Measurements from ENCODE around the gene MACROD2. TPM values are rescaled to one million over a fixed set of nuclear protein-coding genes. Genes with fewer than 3 reads are reported as not detected.
"Not testable (repeated sequence)": the region's sequence is repeated elsewhere in the genome, so short reads cannot be mapped to it uniquely, and the experiment has no call there.

The MACROD2 gene
- total RNA-seq, 2 donors from 2014 or later = not detected

- H3K27me3 Mint-ChIP-seq = no peaks in the 10 kb centered on the region
- peaks cover 22% of the 10 kb centered on the region for H3K9me3 Mint-ChIP-seq
- no peak for ATAC-seq (replicated peaks)
- H3K27ac Mint-ChIP-seq = no peak overlapping the region
- H3K4me3 Mint-ChIP-seq = no peak overlapping the region
- H3K36me3 Mint-ChIP-seq (ENCODE audit: low read depth) = no peaks in the 10 kb centered on the region
- H3K4me1 Mint-ChIP-seq = no peaks in the 10 kb centered on the region
Observed at GRCh38 chr20:15100506-15101160, 1105.3 kb downstream of the MACROD2 start.

DNA sequence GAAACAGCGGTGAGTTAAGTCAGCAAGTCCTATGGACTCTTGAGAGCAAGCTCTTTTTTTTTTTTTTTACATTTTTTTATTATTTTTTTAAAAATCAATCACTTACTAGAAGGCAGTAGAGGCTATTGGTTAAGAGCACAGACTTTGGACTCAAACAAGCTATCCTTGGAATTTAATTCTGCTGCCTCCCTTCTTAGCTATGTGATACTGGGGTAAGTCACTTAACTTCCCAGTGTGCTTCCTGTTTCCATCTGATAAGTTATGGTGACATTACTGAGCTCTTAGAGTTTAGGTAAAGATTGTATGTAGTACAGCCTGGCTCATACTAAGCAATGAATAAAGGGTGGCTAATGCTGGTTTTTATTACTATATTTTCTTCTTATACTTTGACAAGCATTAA lies 1112.6 kb downstream of the MACROD2 start:
- no peaks in the 10 kb centered on the region for H3K4me1 Mint-ChIP-seq
- ATAC-seq (replicated peaks) = no peak
- no peaks in the 10 kb centered on the region for H3K27me3 Mint-ChIP-seq
- H3K9me3 Mint-ChIP-seq = peaks cover 16% of the 10 kb centered on the region
- H3K4me3 Mint-ChIP-seq = no peak overlapping the region
- no peak overlapping the region for H3K27ac Mint-ChIP-seq
- H3K36me3 Mint-ChIP-seq (ENCODE audit: low read depth) = no peaks in the 10 kb centered on the region

- no peaks in the 10 kb centered on the region for H3K36me3 Mint-ChIP-seq (ENCODE audit: low read depth)
- no peak overlapping the region for H3K27ac Mint-ChIP-seq
- no peaks in the 10 kb centered on the region for H3K27me3 Mint-ChIP-seq
- H3K4me3 Mint-ChIP-seq = no peak overlapping the region
- no peaks in the 10 kb centered on the region for H3K4me1 Mint-ChIP-seq
- ATAC-seq (replicated peaks) = no peak
- H3K9me3 Mint-ChIP-seq = peaks cover 14% of the 10 kb centered on the region
Observed at GRCh38 chr20:15109494-15109893, 1114.2 kb downstream of the MACROD2 start.

GRCh38 chr20:15111654-15112053 lies 1116.3 kb downstream of the MACROD2 start:
- Mint-ChIP-seq H3K27ac (no peak overlapping the region), H3K9me3 (peaks cover 11% of the 10 kb centered on the region), H3K27me3 (no peaks in the 10 kb centered on the region), H3K36me3 (ENCODE audit: low read depth) (no peaks in the 10 kb centered on the region), H3K4me1 (no peaks in the 10 kb centered on the region), H3K4me3 (no peak overlapping the region)
- ATAC-seq (replicated peaks) = no peak

DNA sequence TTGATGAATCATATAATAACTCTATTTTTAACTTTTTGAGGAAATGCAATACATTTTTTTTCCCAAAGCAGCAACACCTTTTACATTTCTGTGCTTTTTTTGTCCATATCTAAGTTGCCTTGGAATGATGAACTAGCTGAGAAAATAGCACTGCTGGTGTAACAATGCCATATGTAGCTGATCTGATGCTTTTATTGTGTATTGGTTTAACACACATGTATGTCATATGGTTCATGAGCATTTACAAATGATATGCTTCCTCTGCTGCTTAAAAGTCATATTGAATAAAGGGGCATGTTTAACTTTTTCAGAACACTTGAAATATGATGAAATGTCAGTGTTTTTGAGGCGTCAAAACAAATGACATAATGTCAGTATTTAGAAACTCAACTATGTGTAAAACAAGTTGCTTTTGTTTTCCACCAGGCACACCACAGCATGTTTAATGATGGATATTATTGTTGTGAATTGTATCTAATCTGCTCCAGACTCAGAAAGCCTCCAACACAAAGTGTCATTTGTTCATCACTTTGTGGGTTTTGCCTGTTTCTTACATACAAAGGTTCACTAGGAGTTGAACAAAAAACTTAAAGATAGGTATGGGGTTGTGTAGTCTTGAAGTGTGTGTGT lies 1117.9 kb downstream of the MACROD2 start:
- no peak overlapping the region for H3K27ac Mint-ChIP-seq
- H3K36me3 Mint-ChIP-seq (ENCODE audit: low read depth) = no peaks in the 10 kb centered on the region
- peaks cover 11% of the 10 kb centered on the region for H3K9me3 Mint-ChIP-seq
- no peaks in the 10 kb centered on the region for H3K4me1 Mint-ChIP-seq
- no peak overlapping the region for H3K4me3 Mint-ChIP-seq
- no peaks in the 10 kb centered on the region for H3K27me3 Mint-ChIP-seq
- no peak for ATAC-seq (replicated peaks)

DNA sequence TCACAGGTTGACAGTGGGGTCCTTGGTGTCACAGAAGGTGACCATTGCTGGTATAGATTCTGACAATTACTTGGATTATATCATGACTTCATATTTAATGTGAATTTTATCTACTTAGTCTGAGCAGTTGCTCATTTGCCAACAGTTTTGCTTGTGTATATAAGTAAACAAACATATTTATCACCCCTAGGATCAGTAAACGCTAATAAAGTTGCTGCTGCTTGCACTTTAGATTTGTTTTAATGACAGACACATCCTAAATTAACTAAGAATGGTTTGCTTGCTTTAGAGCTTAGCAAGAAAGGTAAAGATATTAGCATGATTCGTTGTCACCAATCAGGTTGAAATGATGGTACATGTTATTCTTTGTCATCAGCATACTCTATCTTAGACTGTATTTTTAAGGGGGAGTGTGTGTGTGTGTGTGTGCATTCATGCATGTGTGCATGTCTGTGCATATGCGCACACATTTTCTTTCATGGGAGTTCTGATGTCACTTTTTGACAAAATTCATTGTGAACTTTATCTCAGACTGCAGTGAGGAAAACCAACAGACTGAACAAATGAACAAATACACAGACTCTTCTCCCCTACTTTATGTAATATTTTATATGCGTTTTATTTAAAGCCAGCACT lies 1124.7 kb downstream of the MACROD2 start:
- Mint-ChIP-seq H3K4me1 (no peaks in the 10 kb centered on the region), H3K4me3 (no peak overlapping the region), H3K27ac (no peak overlapping the region), H3K9me3 (peaks cover 10% of the 10 kb centered on the region), H3K36me3 (ENCODE audit: low read depth) (no peaks in the 10 kb centered on the region), H3K27me3 (no peaks in the 10 kb centered on the region)
- no peak for ATAC-seq (replicated peaks)

- Mint-ChIP-seq H3K27ac (no peak overlapping the region), H3K27me3 (no peaks in the 10 kb centered on the region), H3K36me3 (ENCODE audit: low read depth) (no peaks in the 10 kb centered on the region), H3K4me1 (no peaks in the 10 kb centered on the region), H3K9me3 (peaks cover 14% of the 10 kb centered on the region), H3K4me3 (no peak overlapping the region)
- no peak for ATAC-seq (replicated peaks)
Observed at GRCh38 chr20:15122613-15123012, 1127.3 kb downstream of the MACROD2 start.

DNA sequence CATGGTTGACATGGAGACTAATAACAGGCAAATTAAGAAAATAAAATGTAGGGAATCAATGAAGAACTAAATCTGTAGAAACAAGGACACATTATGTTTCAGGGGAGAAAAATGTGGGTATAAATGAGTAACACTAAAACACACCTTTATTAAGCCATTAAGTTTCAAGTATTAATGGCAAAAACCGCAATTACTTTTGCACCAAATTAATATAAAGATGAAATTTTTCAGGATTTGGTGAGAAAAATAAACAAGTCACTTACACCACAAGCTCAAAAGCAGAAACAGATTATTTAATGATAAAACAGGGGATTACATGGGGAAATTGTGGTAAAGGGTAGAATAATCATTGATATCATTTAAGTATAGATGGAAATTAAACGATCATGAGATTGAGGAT lies 1135.9 kb downstream of the MACROD2 start:
- Mint-ChIP-seq H3K9me3 (peaks cover 8% of the 10 kb centered on the region), H3K36me3 (ENCODE audit: low read depth) (no peaks in the 10 kb centered on the region), H3K27me3 (no peaks in the 10 kb centered on the region), H3K4me3 (no peak overlapping the region), H3K27ac (no peak overlapping the region), H3K4me1 (no peaks in the 10 kb centered on the region)
- ATAC-seq (replicated peaks) = no peak

DNA sequence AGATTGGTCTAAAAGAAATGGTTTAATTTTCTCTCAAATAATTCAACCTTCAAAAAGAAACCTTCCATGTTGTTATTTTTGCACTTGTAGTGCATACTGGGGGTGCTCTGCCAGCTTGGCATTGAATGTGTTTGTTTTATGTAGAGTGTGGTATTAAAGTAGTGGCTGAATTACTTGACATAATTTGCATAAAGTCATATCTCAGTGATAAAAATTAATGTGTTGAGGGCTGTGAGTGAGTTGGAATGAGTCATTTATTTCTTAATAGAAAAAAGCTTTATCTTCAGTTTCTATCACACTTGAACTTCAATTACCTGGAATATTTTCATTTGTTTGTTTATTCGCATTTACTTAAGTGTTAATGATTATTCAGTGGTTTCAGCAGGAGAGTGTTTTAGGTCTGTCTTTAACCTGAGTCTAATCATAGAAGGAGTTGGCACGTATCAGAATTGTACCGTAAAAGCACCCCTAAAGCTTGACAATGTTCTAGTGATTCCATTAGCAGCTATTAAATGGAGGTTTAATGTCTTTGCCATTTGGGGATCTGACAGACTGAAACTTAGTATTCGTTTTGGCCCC lies 1143.3 kb downstream of the MACROD2 start:
- Mint-ChIP-seq H3K36me3 (ENCODE audit: low read depth) (no peaks in the 10 kb centered on the region), H3K4me3 (no peak overlapping the region), H3K27me3 (no peaks in the 10 kb centered on the region), H3K9me3 (peaks cover 7% of the 10 kb centered on the region), H3K4me1 (no peaks in the 10 kb centered on the region), H3K27ac (no peak overlapping the region)
- ATAC-seq (replicated peaks) = no peak

- Mint-ChIP-seq H3K9me3 (peaks cover 7% of the 10 kb centered on the region), H3K4me1 (no peaks in the 10 kb centered on the region), H3K27me3 (no peaks in the 10 kb centered on the region), H3K27ac (no peak overlapping the region), H3K36me3 (ENCODE audit: low read depth) (no peaks in the 10 kb centered on the region), H3K4me3 (no peak overlapping the region)
- ATAC-seq (replicated peaks) = no peak
Observed at GRCh38 chr20:15139522-15139921, 1144.2 kb downstream of the MACROD2 start.

DNA sequence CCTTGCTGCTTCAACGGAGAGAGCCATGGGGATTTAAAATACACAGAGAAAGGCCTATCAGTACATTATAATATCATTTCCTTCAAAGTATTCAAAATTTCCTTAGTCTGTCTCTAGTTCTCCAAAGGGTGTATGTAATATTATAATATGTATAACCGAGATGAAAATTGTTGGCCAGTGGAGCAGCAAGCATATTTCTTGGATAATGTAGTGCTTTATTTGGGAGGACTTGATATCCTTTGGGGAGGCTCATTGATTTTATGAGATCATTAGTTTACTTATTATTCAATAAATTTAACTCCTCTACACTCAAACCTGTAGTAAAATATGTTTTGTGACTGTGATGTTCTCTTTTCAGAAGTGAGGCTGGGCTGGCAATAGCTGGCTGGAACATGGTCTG lies 1145.0 kb downstream of the MACROD2 start:
- H3K4me1 Mint-ChIP-seq = no peaks in the 10 kb centered on the region

GRCh38 chr20:15140940-15141339 lies 1145.6 kb downstream of the MACROD2 start:
- H3K27ac Mint-ChIP-seq; H3K9me3 Mint-ChIP-seq; ATAC-seq (replicated peaks); H3K4me1 Mint-ChIP-seq; H3K4me3 Mint-ChIP-seq; H3K27me3 Mint-ChIP-seq; H3K36me3 Mint-ChIP-seq (ENCODE audit: low read depth): not testable (repeated sequence)

More for the DNA sequence above, 1145.0 kb downstream of the MACROD2 start:
- peaks cover 7% of the 10 kb centered on the region for H3K9me3 Mint-ChIP-seq
- no peak overlapping the region for H3K4me3 Mint-ChIP-seq
- H3K27me3 Mint-ChIP-seq = no peaks in the 10 kb centered on the region
- no peaks in the 10 kb centered on the region for H3K36me3 Mint-ChIP-seq (ENCODE audit: low read depth)
- no peak for ATAC-seq (replicated peaks)
- no peak overlapping the region for H3K27ac Mint-ChIP-seq

- H3K27ac Mint-ChIP-seq = no peak overlapping the region
- H3K4me3 Mint-ChIP-seq = no peak overlapping the region
- no peak for ATAC-seq (replicated peaks)
- no peaks in the 10 kb centered on the region for H3K4me1 Mint-ChIP-seq
- no peaks in the 10 kb centered on the region for H3K36me3 Mint-ChIP-seq (ENCODE audit: low read depth)
- peaks cover 7% of the 10 kb centered on the region for H3K9me3 Mint-ChIP-seq
- no peaks in the 10 kb centered on the region for H3K27me3 Mint-ChIP-seq
Observed at GRCh38 chr20:15141861-15142260, 1146.5 kb downstream of the MACROD2 start.

GRCh38 chr20:15143478-15143877 lies 1148.2 kb downstream of the MACROD2 start:
- no peaks in the 10 kb centered on the region for H3K36me3 Mint-ChIP-seq (ENCODE audit: low read depth)
- H3K27me3 Mint-ChIP-seq = no peaks in the 10 kb centered on the region
- no peaks in the 10 kb centered on the region for H3K4me1 Mint-ChIP-seq
- H3K9me3 Mint-ChIP-seq = peaks cover 7% of the 10 kb centered on the region
- no peak for ATAC-seq (replicated peaks)
- no peak overlapping the region for H3K27ac Mint-ChIP-seq
- H3K4me3 Mint-ChIP-seq = no peak overlapping the region

DNA sequence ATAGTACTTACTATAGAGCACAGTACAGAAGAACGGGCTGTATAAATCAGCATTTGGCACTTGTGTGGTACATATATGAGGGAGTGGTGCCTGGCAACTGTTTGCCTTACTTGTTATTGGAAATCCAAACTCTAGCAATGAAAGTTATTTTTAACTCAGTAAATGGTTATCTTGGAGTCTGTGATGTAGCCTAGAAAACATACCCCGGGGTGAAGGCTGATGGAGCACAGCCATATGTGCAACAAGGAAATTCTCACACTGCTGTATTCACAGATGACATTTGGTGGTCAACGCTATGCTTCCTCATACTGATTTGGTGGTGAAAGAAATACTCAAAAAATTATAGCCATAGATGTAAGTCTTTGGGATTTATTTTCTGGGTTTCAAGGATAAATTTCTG lies 1149.6 kb downstream of the MACROD2 start:
- no peak overlapping the region for H3K27ac Mint-ChIP-seq
- H3K4me1 Mint-ChIP-seq = no peaks in the 10 kb centered on the region
- ATAC-seq (replicated peaks) = no peak
- H3K9me3 Mint-ChIP-seq = peaks cover 7% of the 10 kb centered on the region
- H3K4me3 Mint-ChIP-seq = no peak overlapping the region
- no peaks in the 10 kb centered on the region for H3K27me3 Mint-ChIP-seq
- H3K36me3 Mint-ChIP-seq (ENCODE audit: low read depth) = no peaks in the 10 kb centered on the region
